Measurements from ENCODE around the gene PFKP.

The PFKP gene

GRCh38 chr10:3067118-3067858 lies at the start of gene PFKP:
TSS of gene PFKP (plus strand) at chr10:3067548. CDS start at chr10:3067596, 48 bp downstream.
- peak; percentile 85 for DNase-seq

GRCh38 chr10:3018247-3018646 lies 49.1 kb upstream of the PFKP start:
- DNase-seq = no peak

- DNase-seq = no peak
Measured at GRCh38 chr10:3020311-3020710, 47.0 kb upstream of the PFKP start.

GRCh38 chr10:3020881-3021280 lies 46.5 kb upstream of the PFKP start:
- no peak for DNase-seq

GRCh38 chr10:3022027-3022426 lies 45.3 kb upstream of the PFKP start:
- DNase-seq = no peak

- DNase-seq = no peak
Measured at GRCh38 chr10:3023892-3024291, 43.5 kb upstream of the PFKP start.

- no peak for DNase-seq
Measured at GRCh38 chr10:3025026-3025683, 42.2 kb upstream of the PFKP start.

- DNase-seq = no peak
Measured at GRCh38 chr10:3027866-3028265, 39.5 kb upstream of the PFKP start.

GRCh38 chr10:3028441-3028840 lies 38.9 kb upstream of the PFKP start:
- no peak for DNase-seq

- no peak for DNase-seq
Measured at GRCh38 chr10:3030765-3031164, 36.6 kb upstream of the PFKP start.

GRCh38 chr10:3031490-3031889 lies 35.9 kb upstream of the PFKP start:
- no peak for DNase-seq

GRCh38 chr10:3033925-3034324 lies 33.4 kb upstream of the PFKP start:
- DNase-seq = no peak

- DNase-seq = no peak
Measured at GRCh38 chr10:3034616-3035015, 32.7 kb upstream of the PFKP start.

GRCh38 chr10:3036155-3037021 lies 31.0 kb upstream of the PFKP start:
- DNase-seq = no peak

GRCh38 chr10:3037182-3037581 lies 30.2 kb upstream of the PFKP start:
- no peak for DNase-seq

- DNase-seq = no peak
Measured at GRCh38 chr10:3040069-3040468, 27.3 kb upstream of the PFKP start.

GRCh38 chr10:3042589-3042988 lies 24.8 kb upstream of the PFKP start:
- no peak for DNase-seq

GRCh38 chr10:3043512-3044368 lies 23.6 kb upstream of the PFKP start:
- peak; percentile 61 for DNase-seq

- DNase-seq = no peak
Measured at GRCh38 chr10:3045471-3046209, 21.7 kb upstream of the PFKP start.

GRCh38 chr10:3046210-3046779 lies 21.1 kb upstream of the PFKP start:
- DNase-seq = no peak

- no peak for DNase-seq
Measured at GRCh38 chr10:3046981-3047547, 20.3 kb upstream of the PFKP start.
